ENCODE data around the gene SIRT4. TPM values are rescaled to one million over a fixed set of nuclear protein-coding genes. Genes with fewer than 3 reads are reported as not detected.
"Not testable (repeated sequence)": the region's sequence is repeated elsewhere in the genome, so short reads cannot be mapped to it uniquely, and the experiment has no call there.

The SIRT4 gene
- total RNA-seq, 2 donors from 2014 or later = 0.69 to 0.71 TPM

DNA sequence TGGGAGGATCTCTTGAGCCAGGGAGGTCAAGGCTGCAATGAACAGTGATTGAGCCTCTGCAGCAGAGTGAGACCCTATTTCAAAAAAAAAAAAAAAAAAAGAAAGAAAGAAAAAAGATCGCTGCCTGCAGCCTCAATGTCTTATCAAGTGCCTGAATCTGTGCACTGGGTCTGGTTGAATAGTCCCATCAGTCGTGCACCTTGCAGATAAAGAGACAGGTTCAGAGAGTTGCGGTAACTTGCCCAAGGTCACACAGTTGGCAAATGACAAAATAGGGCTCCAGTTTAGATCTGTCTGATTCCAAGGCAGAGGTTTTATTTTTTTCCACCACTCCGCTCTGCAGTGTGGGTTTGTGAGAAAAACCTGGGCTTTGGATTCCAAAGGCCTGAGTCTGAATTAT is 26.1 kb downstream of the SIRT4 start:
- intact Hi-C loops (cut with DNase I) = no loop called here
- no peak for DNase-seq (ENCODE audit: low spot score)

DNA sequence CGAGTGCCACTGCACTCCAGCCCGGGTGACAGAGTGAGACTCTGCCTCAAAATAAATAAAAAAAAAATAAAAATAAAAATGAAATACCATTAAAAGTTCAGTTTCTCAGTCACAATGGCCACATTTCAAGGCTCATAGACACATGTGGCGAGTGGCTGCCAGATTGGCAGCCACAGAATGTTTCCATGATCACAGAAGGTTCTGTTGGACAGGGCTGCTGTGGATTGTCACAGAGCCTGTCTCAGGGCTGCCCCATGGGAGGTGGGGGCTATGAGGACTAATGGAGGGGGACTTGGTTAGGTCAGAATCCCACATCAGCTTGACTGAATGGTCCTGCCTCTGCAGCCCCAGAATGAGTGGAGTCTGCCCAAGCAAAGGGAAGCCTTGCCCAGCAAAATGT is 29.3 kb downstream of the SIRT4 start:
- DNase-seq (ENCODE audit: low spot score) = no peak
- intact Hi-C loops (cut with DNase I) = no loop called here

DNA sequence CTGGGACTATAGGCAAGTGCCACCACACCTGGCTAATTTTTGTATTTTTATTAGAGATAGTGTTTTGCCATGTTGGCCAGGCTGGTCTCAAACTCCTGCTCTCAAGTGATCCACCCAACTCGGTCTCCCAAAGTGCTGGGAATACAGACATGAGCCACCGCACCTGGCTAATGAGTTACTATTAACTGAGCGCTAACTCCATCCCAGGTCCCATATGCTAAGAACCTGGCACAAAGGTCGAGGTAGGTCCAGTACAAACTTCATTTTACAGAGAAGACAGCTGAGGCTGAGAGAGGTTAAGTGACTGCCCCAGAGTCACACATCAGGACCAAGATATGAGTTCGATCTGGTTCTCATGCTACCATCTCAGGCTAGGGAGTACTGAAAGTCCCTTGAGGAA is 29.9 kb downstream of the SIRT4 start:
- DNase-seq (ENCODE audit: low spot score) = no peak
- intact Hi-C loops (cut with DNase I) = no loop called here

DNA sequence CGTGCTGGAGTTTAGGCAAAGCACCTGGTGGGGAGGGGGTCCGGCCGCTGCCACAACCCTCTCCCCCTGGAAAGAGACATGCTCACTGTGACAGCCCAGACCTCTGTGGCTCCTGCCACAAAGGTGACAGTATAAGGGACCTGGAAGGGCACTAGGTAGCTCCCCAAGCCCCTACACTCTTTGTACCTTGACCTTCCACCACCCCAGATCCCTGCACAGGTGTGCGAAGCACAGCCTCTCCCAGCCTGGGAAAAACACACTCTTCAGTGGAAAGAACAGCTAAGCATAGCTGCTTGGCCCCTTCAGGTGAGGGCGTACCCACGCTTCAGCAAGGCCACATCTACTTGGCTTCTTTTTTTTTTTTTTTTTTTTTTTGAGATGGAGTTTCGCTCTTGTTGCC is 30.4 kb downstream of the SIRT4 start:
- intact Hi-C loops (cut with DNase I) = no loop called here
- DNase-seq (ENCODE audit: low spot score) = no peak

DNA sequence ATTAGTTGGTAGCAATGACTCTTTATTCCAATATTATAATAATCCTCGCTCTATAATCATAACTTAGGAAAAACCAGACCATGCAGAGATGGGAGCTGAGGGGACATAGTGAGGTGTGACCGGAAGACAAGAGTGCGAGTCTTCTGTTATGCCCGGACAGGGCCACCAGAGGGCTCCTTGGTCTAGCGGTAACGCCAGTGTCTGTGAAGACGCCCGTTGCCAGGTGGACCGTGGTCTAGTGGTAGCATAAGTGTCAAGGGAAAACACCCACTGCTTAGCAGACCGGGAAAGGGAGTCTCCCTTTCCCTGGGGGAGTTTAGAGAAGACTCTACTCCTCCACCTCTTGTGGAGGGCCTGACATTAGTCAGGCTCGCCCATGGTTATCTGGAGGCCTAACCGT is 33.3 kb downstream of the SIRT4 start:
- DNase-seq (ENCODE audit: low spot score); intact Hi-C loops (cut with DNase I): not testable (repeated sequence)

DNA sequence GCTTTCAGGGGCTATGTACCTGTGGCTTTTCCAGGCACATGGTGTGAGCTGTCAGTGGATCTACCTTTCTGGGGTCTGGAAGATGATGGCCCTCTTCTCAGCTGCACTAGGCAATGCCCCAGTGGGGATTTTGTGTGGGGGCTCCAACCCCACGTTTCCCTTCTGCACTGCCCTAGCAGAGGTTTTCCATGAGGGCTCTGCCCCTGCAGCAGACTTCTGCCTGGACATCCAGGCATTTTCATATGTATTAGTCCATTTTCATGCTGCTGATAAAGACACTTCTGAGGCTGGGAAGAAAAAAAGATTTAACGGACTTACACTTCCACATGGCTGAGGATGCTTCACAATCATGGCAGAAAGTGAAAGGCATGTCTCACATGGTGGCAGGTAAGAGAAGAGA is 34.3 kb downstream of the SIRT4 start:
- intact Hi-C loops (cut with DNase I); DNase-seq (ENCODE audit: low spot score): not testable (repeated sequence)

DNA sequence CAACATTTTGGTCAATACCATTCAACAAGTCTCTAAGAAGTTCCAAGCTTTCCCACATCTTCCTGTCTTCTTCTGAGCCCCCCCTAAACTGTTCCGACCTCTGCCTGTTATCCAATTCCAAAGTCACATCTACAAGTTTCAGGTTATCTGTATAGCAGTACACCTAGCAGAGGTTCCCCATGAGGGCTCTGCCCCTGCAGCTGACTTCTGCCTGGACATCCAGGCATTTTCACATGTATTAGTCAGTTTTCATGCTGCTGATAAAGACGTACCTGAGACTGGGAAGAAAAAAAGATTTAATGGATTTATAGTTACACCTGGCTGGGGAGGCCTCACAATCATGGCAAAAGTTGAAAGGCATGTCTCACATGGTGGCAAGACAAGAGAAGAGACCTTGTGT is 35.6 kb downstream of the SIRT4 start:
- intact Hi-C loops (cut with DNase I) = no loop called here
- no peak for DNase-seq (ENCODE audit: low spot score)

DNA sequence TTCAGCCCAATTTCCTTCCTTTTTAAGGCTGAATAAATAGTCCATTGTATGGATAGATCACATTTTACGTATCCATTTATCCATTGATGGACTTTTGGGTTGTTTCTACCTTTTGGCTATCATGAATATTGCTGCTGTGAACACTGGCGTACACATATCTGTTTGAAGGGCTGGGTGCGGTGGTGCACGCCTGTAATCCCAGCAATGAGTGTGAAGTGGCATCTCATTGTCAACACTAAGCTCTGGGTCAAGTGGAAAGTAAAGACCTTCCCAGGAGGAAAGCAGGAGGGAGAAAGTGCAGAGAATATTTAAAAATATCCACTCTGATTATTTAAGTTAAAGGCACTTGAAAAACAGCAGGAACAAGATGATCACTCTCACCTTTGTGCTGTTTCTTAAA is 37.1 kb downstream of the SIRT4 start:
- intact Hi-C loops (cut with DNase I) = no loop called here
- no peak for DNase-seq (ENCODE audit: low spot score)

DNA sequence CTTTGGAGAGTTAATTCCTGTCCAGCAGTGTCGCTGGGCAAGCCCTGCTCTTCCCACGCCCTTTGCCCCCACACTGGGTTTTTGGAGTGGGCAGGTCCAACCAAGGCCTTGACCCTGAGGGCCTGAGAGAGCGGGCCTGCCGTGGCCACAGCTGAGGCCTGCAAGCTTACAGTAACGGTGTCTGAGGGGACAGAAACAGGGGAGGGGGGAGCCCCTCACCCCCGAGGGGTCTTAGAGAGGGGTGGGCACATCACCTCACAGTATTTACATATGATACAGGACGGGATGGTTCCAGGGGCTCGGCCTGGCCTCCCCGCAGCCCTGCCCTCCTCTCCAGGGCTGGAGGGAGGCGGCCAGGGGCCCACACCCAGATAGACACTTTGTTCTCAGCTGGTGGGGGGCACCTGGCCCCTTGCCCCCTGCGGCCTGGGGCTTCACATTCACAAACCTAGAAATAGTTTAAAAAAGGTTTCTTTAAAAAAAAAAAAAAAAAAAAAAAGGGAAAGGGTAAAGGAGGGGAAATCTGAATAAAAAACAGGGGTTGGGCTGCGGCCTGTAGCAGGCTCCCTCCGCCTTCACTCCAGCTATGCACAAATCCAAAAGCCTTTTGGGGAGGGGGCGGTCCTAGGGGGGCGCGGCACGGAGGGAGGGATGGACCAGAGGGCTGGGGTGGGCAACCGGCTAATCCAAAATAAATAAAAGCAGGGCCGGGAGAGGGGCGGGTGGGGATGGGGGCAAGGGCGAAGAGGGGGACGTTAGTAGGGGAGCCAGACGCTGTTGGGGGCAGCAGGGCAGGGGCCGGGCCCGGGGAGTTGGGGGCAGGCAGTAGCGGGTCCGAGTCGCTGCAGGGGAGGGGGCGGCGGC is 40.3 kb downstream of the SIRT4 start:
- no peak for DNase-seq (ENCODE audit: low spot score)
- intact Hi-C loops (cut with DNase I) = no loop called here

DNA sequence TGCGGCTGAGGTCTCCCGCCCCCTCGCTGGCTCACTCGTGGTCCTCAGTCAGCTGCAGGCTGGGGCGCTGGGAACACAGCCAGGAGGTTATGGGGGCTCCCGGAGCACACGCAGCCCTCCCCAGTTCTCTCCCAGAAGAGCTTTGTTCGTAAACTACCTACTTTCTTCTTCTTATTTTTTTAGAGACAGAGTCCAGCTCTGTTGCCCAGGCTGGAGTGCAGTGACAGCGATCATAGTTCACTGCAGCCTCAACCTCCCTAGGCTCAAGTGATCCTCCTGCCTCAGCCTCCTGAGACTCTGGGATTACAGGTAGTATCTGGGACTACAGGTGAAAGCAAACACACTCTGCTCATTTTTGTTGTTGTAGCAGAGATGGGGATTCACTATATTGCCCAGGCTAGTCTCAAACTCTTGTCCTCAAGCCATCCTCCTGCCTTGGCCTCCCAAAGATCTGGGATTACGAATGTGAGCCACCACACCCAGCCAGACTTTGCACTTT is 41.0 kb downstream of the SIRT4 start:
- intact Hi-C loops (cut with DNase I) = no loop called here
- DNase-seq (ENCODE audit: low spot score) = no peak

DNA sequence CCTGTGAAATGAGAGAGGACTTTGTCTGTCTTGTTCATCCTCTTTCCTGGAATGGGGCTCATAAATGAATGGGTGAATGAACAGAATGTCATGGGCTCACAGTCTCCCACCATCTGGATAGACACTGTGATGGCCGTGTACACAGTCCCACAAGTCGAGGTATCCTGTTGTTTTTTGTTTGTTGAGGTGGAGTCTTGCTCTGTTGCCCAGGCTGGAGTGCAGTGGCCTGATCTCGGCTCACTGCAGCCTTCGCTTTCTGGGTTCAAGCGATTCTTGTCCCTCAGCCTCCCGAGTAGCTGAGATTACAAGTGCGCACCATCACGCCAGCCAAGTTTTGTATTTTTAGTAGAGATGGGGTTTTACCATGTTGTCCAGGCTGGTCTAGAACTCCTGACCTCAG is 41.6 kb downstream of the SIRT4 start:
- intact Hi-C loops (cut with DNase I) = no loop called here
- no peak for DNase-seq (ENCODE audit: low spot score)

DNA sequence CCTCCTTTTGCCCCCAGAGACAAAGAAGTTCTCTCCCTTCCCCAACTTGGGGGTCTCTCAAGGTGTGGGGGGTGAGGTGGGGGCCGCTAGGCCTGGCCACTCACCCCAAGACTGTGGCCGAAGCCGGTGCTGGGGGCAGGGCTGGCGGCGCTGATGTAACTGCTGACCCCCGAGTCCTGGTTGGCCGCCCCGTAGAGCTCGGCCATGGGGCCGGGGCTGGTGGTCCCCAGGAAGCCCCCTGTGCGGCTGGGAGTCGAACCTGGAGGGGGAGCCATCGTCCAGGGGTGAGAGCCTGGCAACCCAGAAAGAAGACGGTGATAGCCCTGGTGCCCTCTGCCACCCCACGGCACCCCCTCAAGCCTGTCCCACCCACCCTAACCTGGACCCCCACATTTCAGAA is 43.9 kb downstream of the SIRT4 start:
- intact Hi-C loops (cut with DNase I) = no loop called here
- DNase-seq (ENCODE audit: low spot score) = no peak

DNA sequence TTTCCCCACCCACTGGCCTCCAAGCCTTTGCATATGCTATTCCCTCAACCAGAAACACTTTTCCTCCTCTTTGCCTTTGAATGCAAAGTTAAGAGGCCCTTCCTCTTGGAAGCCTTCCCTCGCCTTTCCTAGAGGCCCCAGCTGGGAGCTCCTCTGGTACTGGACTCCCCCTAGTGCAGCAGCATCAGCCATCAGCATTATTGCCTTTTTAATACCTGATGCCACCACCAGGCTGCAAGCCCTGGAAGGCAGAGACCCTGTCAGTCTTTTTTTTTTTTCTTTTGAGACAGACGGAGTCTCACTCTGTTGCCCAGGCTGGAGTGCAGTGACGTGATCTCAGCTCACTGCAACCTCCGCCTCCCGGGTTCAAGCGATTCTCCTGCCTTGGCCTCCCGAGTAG is 44.6 kb downstream of the SIRT4 start:
- intact Hi-C loops (cut with DNase I) = no loop called here
- no peak for DNase-seq (ENCODE audit: low spot score)

DNA sequence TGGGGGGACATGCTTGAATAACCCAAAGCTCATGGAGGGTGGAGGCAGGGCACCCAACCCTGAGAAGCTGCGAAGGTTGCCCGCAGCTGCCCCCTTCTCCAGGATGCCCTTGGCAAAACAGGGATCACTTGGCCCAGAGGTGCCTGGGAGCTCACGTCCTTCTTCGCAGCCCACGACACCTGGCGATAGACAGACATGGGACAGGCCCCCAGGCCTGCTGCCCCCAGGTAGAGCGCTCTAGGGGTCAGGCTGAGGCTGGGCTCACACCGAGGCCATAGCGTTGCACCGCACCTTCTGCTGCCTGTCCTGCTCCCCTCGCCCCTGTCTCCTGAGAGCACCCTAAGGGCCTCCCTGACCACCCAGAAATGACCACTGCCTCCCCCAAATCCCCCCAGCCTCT is 45.6 kb downstream of the SIRT4 start:
- intact Hi-C loops (cut with DNase I) = no loop called here
- DNase-seq (ENCODE audit: low spot score) = no peak

DNA sequence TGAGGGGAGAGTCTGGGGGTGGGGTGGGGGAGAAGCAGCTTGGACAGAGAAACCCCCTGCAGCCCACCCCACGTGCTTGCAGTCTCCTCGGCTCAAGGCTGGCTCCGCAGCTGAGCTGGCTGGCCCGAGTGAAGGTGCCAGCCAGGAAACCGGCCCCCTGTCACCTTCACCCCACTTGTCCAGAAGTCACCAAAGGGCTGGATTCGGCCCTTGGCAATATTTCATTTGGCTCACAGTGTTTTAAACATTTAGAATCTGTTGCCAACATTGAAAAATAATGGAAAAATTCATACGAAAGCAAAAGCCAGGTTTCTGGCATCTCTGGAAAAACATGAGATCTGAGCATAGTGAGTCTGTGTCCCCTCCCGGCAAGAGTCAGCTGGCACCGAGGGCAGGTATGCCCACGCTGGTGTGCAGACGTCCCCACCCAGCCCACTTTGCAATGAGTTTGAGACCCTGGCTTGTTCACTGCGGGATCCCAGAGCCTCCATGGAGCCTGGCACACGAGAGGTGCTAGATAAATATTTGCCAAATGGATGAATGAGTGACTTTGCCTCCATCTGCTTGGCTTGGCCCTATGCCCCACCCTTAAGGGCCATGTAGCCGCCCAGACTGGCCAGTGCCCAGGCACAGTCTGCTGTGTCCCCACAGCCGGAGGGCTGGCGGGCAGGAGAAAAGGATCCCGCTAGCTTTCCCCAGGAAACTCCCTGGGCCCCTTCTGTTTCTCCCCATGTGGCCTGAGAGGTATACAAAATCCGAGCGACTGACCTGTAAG is 48.6 kb downstream of the SIRT4 start:
- intact Hi-C loops (cut with DNase I) = no loop called here
- DNase-seq (ENCODE audit: low spot score) = no peak

DNA sequence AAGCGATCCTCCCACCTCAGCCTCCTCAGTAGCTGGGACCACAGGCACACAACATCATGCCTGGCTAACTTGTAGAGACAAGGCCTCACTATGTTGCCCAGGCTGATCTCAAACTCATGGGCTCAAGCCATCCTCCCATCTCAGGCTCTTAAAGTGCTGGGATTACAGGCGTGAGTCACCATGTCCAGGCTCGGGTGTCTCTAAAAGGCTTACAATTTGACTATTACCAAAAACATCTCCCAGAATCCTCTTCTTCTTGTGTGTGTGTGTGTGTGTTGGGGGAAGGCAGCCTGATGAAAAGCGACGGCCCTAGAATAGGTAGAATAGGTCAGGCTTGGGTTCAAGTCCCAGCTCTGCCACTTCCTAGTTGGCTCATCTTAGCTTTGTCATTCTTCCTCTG is 50.0 kb downstream of the SIRT4 start:
- intact Hi-C loops (cut with DNase I) = no loop called here
- no peak for DNase-seq (ENCODE audit: low spot score)

DNA sequence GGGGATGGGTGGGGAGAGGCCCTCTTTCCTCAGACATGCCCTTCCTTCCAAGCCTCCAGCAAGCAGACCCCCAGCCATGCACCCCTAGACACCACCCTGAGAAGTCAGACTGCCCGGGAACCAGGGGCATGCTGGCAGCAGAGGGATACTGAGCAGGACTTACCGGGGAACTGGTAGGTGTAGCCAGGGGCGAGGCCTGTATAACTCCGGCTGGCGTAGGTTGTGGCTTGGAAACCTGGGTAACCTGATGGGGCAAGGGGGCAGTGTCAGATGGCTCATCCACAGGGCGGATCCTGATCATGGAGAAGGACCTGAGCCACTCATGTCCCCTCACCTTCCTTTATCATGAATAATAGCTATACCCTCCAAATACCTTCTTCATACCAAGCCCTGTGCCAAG is 51.0 kb downstream of the SIRT4 start:
- intact Hi-C loops (cut with DNase I) = no loop called here
- no peak for DNase-seq (ENCODE audit: low spot score)

DNA sequence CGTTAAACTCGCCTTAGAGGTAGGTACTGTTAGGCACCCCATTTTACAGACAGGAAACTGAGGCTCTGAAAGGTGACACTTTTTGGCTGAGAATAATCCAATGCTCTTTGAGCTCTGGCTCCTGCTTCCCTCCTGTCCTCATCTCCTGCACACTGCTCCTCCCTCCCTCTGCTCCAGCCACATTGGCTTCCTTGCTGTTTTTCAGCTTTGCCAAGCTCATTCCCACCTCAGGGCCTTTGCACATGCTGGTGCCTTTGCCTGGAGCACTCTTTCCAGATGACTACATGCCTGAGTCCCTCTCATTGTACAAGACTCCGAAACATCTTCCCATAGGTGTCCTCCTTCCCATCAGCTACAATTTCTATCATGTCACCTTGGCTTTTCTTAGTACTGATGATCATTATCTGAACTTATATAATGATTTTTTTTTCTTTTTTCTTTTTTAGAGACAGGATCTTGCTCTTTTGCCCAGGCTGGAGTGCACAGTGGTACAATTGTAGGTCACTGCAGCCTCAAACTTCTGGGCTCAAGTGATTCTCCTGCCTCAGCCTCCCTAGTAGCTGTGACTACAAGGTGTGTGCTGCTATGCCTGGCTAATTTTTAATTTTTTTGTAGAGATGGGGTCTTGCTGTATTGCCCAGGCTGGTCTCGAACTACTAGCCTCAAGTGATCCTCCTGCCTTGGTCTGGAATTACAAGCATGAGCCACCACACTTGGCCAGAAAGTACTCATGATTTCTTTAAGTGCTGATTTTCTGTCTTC is 51.6 kb downstream of the SIRT4 start:
- no peak for DNase-seq (ENCODE audit: low spot score)
- intact Hi-C loops (cut with DNase I) = no loop called here

DNA sequence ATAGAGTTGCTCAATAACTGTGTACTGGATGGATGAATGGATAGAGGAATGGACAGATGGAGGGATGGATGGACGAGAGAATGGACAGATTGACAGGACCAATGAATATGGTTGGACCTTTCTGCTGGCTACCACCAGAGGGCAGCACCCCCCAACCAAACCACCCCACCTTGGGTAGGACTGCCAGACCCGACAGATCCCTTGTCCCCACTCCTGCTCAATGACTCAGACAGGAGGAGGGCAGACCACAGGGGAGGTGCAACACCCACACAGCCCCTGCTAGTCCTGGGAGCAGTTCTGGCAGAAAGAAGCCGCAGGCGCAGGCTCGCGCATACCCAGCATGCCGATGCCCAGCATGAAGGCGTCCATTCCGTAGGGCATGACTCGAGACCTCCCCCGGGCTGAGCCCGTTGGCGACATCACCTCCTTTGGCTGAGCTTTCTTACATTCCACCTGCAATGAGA is 54.5 kb downstream of the SIRT4 start:
- peak; percentile 88 for DNase-seq (ENCODE audit: low spot score)
- intact Hi-C loops (cut with DNase I) = loop anchor here in 1 of 2 donors (5.0 kb wide), 1 partner anchor 71 kb away; no protein-coding TSS in a partner anchor

DNA sequence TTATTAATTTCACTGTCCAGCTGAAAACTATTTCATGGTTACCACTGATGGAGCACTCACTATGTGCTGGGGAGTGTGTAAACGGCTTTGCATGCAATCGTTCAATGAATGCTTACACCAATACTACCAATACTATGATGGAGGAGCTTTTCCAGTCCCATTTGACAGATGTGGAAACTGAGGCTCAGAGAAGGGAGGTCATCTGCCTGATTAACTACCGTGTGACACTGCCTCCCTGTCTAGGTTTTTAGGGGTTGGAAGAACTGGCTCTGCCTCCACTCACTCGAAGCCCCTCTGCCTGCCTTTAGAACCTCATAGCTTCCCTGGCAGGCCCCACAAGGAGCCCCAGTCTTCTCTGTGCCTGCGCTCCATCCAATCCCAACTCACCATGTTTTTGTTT is 55.0 kb downstream of the SIRT4 start:
- intact Hi-C loops (cut with DNase I) = loop anchor here in 1 of 2 donors (5.0 kb wide), 1 partner anchor 70 kb away; no protein-coding TSS in a partner anchor

More for the DNA sequence above, 55.0 kb downstream of the SIRT4 start:
- DNase-seq (ENCODE audit: low spot score) = no peak

All from posterior vena cava (tissue), 2 donors.